Activated CD4-positive, alpha-beta T cell treated with anti-CD3 and anti-CD28 coated beads, Interleukin-2, amount 10 ng/mL, durations not matched to agents 24 days and 14 days (primary cell): Measurements from ENCODE around the gene TRAPPC2L. TPM values are rescaled to one million over a fixed set of nuclear protein-coding genes. Genes with fewer than 3 reads are reported as not detected.

Source experiments
- DNase-seq: peaks from one replicate; pipeline ENCODE4 v3.0.0; 2022
- H3K27ac Mint-ChIP-seq: one replicate; pipeline ENCODE4 v1.8.0; 2022; ENCODE audit warnings: mild to moderate bottlenecking, mixed read lengths
- H3K27me3 Mint-ChIP-seq: one replicate; pipeline ENCODE4 v1.8.0; 2022; ENCODE audit warnings: mixed read lengths
- H3K36me3 Mint-ChIP-seq: one replicate; pipeline ENCODE4 v1.8.0; 2022; ENCODE audit warnings: low read depth, mild to moderate bottlenecking, mixed read lengths
- H3K4me1 Mint-ChIP-seq: one replicate; pipeline ENCODE4 v1.8.0; 2021; ENCODE audit warnings: mixed read lengths
- H3K4me3 Mint-ChIP-seq: one replicate; pipeline ENCODE4 v1.8.0; 2022; ENCODE audit warnings: mild to moderate bottlenecking, moderate library complexity, mixed read lengths
- H3K9me3 Mint-ChIP-seq: one replicate; pipeline ENCODE4 v1.8.0; 2021; ENCODE audit warnings: mixed read lengths
- intact Hi-C: fragments of 100-400 bp; cut with micrococcal nuclease; formaldehyde crosslinking; loops from one replicate; pipeline ENCODE4 v1.15.1; 2023
- total RNA-seq: library from RNA; stranded (reverse); gene quantifications from 2 replicates; pipeline ENCODE4 v1.2.3, GENCODE V29; 2022

TRAPPC2L gene
- total RNA-seq, 1 donor from 2014 or later = 62.1 TPM

GRCh38 chr16:88866151-88866920 is 9.4 kb downstream of the TRAPPC2L start, which contains the start of gene PABPN1L:
TSS of gene PABPN1L (minus strand) at chr16:88866660. CDS start at chr16:88866606, 54 bp downstream.
- Mint-ChIP-seq H3K4me3 (no peak within 1 kb of the TSS), H3K27ac (no peak within 1 kb of the TSS), H3K4me1 (peaks cover 1% of the 10 kb centered on the region), H3K9me3 (no peaks in the 10 kb centered on the region), H3K36me3 (no peaks in the 10 kb centered on the region), H3K27me3 (peaks cover 12% of the 10 kb centered on the region)
- no peak for DNase-seq
- intact Hi-C loops = no loop called here

GRCh38 chr16:88867581-88868246 is 10.8 kb downstream of the TRAPPC2L start:
- H3K4me3 Mint-ChIP-seq = no peak overlapping the region
- H3K27me3 Mint-ChIP-seq = peaks cover 13% of the 10 kb centered on the region
- no peaks in the 10 kb centered on the region for H3K36me3 Mint-ChIP-seq
- intact Hi-C loops = no loop called here
- peaks cover 1% of the 10 kb centered on the region for H3K4me1 Mint-ChIP-seq
- H3K27ac Mint-ChIP-seq = no peak overlapping the region
- H3K9me3 Mint-ChIP-seq = no peaks in the 10 kb centered on the region
- DNase-seq = no peak

GRCh38 chr16:88868974-88869672 is 12.2 kb downstream of the TRAPPC2L start:
- no peak overlapping the region for H3K4me3 Mint-ChIP-seq
- H3K9me3 Mint-ChIP-seq = no peaks in the 10 kb centered on the region
- no peaks in the 10 kb centered on the region for H3K36me3 Mint-ChIP-seq
- no peak for DNase-seq
- H3K27me3 Mint-ChIP-seq = peaks cover 13% of the 10 kb centered on the region
- intact Hi-C loops = no loop called here
- no peak overlapping the region for H3K27ac Mint-ChIP-seq
- H3K4me1 Mint-ChIP-seq = peaks cover 1% of the 10 kb centered on the region

GRCh38 chr16:88869673-88869980 is 12.7 kb downstream of the TRAPPC2L start:
- intact Hi-C loops = no loop called here
- H3K27me3 Mint-ChIP-seq = peaks cover 13% of the 10 kb centered on the region
- H3K4me1 Mint-ChIP-seq = peaks cover 1% of the 10 kb centered on the region
- no peaks in the 10 kb centered on the region for H3K36me3 Mint-ChIP-seq
- no peak overlapping the region for H3K27ac Mint-ChIP-seq
- DNase-seq = no peak
- H3K4me3 Mint-ChIP-seq = no peak overlapping the region
- H3K9me3 Mint-ChIP-seq = no peaks in the 10 kb centered on the region

GRCh38 chr16:88870608-88871348 is 13.9 kb downstream of the TRAPPC2L start:
- Mint-ChIP-seq H3K9me3 (no peaks in the 10 kb centered on the region), H3K27me3 (peaks cover 13% of the 10 kb centered on the region), H3K36me3 (no peaks in the 10 kb centered on the region), H3K4me1 (peaks cover 1% of the 10 kb centered on the region), H3K4me3 (peak overlapping the region; percentile 26), H3K27ac (no peak overlapping the region)
- intact Hi-C loops = no loop called here
- DNase-seq = no peak

- Mint-ChIP-seq H3K4me1 (peaks cover 1% of the 10 kb centered on the region), H3K27ac (no peak overlapping the region), H3K27me3 (peaks cover 13% of the 10 kb centered on the region), H3K4me3 (peak overlapping the region; percentile 26), H3K9me3 (no peaks in the 10 kb centered on the region), H3K36me3 (no peaks in the 10 kb centered on the region)
- no peak for DNase-seq
- intact Hi-C loops = no loop called here
Observed at GRCh38 chr16:88871349-88871702, 14.4 kb downstream of the TRAPPC2L start.

GRCh38 chr16:88871730-88872416 is 14.9 kb downstream of the TRAPPC2L start:
- H3K4me3 Mint-ChIP-seq = no peak overlapping the region
- intact Hi-C loops = no loop called here
- peaks cover 1% of the 10 kb centered on the region for H3K4me1 Mint-ChIP-seq
- no peaks in the 10 kb centered on the region for H3K36me3 Mint-ChIP-seq
- DNase-seq = no peak
- no peaks in the 10 kb centered on the region for H3K9me3 Mint-ChIP-seq
- H3K27me3 Mint-ChIP-seq = peaks cover 13% of the 10 kb centered on the region
- no peak overlapping the region for H3K27ac Mint-ChIP-seq

GRCh38 chr16:88872650-88873331 is 15.9 kb downstream of the TRAPPC2L start:
- peaks cover 13% of the 10 kb centered on the region for H3K27me3 Mint-ChIP-seq
- H3K9me3 Mint-ChIP-seq = no peaks in the 10 kb centered on the region
- H3K4me3 Mint-ChIP-seq = no peak overlapping the region
- no peak for DNase-seq
- intact Hi-C loops = no loop called here
- no peak overlapping the region for H3K27ac Mint-ChIP-seq
- peaks cover 1% of the 10 kb centered on the region for H3K4me1 Mint-ChIP-seq
- H3K36me3 Mint-ChIP-seq = no peaks in the 10 kb centered on the region

GRCh38 chr16:88874938-88875599 is 18.1 kb downstream of the TRAPPC2L start:
- Mint-ChIP-seq H3K27me3 (peaks cover 8% of the 10 kb centered on the region), H3K4me1 (peaks cover 1% of the 10 kb centered on the region), H3K9me3 (no peaks in the 10 kb centered on the region), H3K4me3 (no peak overlapping the region), H3K27ac (no peak overlapping the region), H3K36me3 (no peaks in the 10 kb centered on the region)
- intact Hi-C loops = no loop called here
- no peak for DNase-seq

GRCh38 chr16:88875703-88876234 is 18.8 kb downstream of the TRAPPC2L start:
- Mint-ChIP-seq H3K4me3 (no peak overlapping the region), H3K27me3 (peaks cover 5% of the 10 kb centered on the region), H3K27ac (no peak overlapping the region), H3K4me1 (peaks cover 1% of the 10 kb centered on the region), H3K36me3 (no peaks in the 10 kb centered on the region), H3K9me3 (no peaks in the 10 kb centered on the region)
- DNase-seq = no peak
- intact Hi-C loops = no loop called here

GRCh38 chr16:88876942-88877526 is 20.1 kb downstream of the TRAPPC2L start:
- no peak for DNase-seq
- intact Hi-C loops = no loop called here
- Mint-ChIP-seq H3K36me3 (no peaks in the 10 kb centered on the region), H3K27ac (no peak overlapping the region), H3K27me3 (no peaks in the 10 kb centered on the region), H3K9me3 (no peaks in the 10 kb centered on the region), H3K4me3 (no peak overlapping the region), H3K4me1 (peaks cover under 1% of the 10 kb centered on the region)

- Mint-ChIP-seq H3K27me3 (no peaks in the 10 kb centered on the region), H3K27ac (no peak overlapping the region), H3K36me3 (no peaks in the 10 kb centered on the region)
Observed at GRCh38 chr16:88877564-88878289, 20.8 kb downstream of the TRAPPC2L start.

More at GRCh38 chr16:88877564-88878289, 20.8 kb downstream of the TRAPPC2L start:
- Mint-ChIP-seq H3K9me3 (no peaks in the 10 kb centered on the region), H3K4me1 (peaks cover 5% of the 10 kb centered on the region), H3K4me3 (no peak overlapping the region)
- DNase-seq = no peak
- intact Hi-C loops = no loop called here
